ENCODE data around the gene ELOB.
A peak's percentile ranks its signal among the peaks of the same experiment; 100 is the strongest.

Gene ELOB

GRCh38 chr16:2768403-2769089, 8.5 kb downstream of the ELOB start:
- DNase-seq (ENCODE audit: low read depth in 2 of 2): no peak

- no peak for DNase-seq (ENCODE audit: low read depth in 2 of 2)
Observed at GRCh38 chr16:2767891-2768290, 9.2 kb downstream of the ELOB start.

- DNase-seq (ENCODE audit: low read depth in 2 of 2): no peak
Observed at GRCh38 chr16:2767140-2767731, 9.8 kb downstream of the ELOB start.

- DNase-seq (ENCODE audit: low read depth in 2 of 2): no peak
Observed at GRCh38 chr16:2766430-2767139, 10.5 kb downstream of the ELOB start.

- no peak for DNase-seq (ENCODE audit: low read depth in 2 of 2)
Observed at GRCh38 chr16:2765462-2766404, 11.3 kb downstream of the ELOB start.

- DNase-seq (ENCODE audit: low read depth in 2 of 2): no peak
Observed at GRCh38 chr16:2764718-2765117, 12.4 kb downstream of the ELOB start.

GRCh38 chr16:2763173-2763572, 13.9 kb downstream of the ELOB start:
- DNase-seq (ENCODE audit: low read depth in 2 of 2): no peak

- no peak for DNase-seq (ENCODE audit: low read depth in 2 of 2)
Observed at GRCh38 chr16:2762711-2763110, 14.4 kb downstream of the ELOB start.

- DNase-seq (ENCODE audit: low read depth in 2 of 2): no peak
Observed at GRCh38 chr16:2761886-2762583, 15.0 kb downstream of the ELOB start.

- DNase-seq (ENCODE audit: low read depth in 2 of 2): no peak
Observed at GRCh38 chr16:2761472-2761871, 15.6 kb downstream of the ELOB start.

GRCh38 chr16:2757344-2757743, 19.7 kb downstream of the ELOB start:
- no peak for DNase-seq (ENCODE audit: low read depth in 2 of 2)

GRCh38 chr16:2756288-2757015, 20.6 kb downstream of the ELOB start:
- no peak for DNase-seq (ENCODE audit: low read depth in 2 of 2)

GRCh38 chr16:2755158-2755557, 21.9 kb downstream of the ELOB start:
- DNase-seq (ENCODE audit: low read depth in 2 of 2): no peak

GRCh38 chr16:2753733-2754020, 23.4 kb downstream of the ELOB start:
- DNase-seq (ENCODE audit: low read depth in 2 of 2): no peak

- peak; percentile 51 to 66 for DNase-seq (ENCODE audit: low read depth in 2 of 2)
Observed at GRCh38 chr16:2752850-2753732, 24.0 kb downstream of the ELOB start.

GRCh38 chr16:2752035-2752849, 24.8 kb downstream of the ELOB start, which contains the start of gene SRRM2:
Gene SRRM2 (plus strand): TSS chr16:2752638. CDS start chr16:2756365, 3,727 bp downstream.
- DNase-seq (ENCODE audit: low read depth in 2 of 2): peak; percentile 88 to 90

- no peak for DNase-seq (ENCODE audit: low read depth in 2 of 2)
Observed at GRCh38 chr16:2751577-2752034, 25.5 kb downstream of the ELOB start.

GRCh38 chr16:2749936-2750335, 27.1 kb downstream of the ELOB start:
- DNase-seq (ENCODE audit: low read depth in 2 of 2): no peak

- DNase-seq (ENCODE audit: low read depth in 2 of 2): no peak
Observed at GRCh38 chr16:2749476-2749875, 27.6 kb downstream of the ELOB start.
